Measurements from ENCODE around the gene EFHD2.

EFHD2 gene

DNA sequence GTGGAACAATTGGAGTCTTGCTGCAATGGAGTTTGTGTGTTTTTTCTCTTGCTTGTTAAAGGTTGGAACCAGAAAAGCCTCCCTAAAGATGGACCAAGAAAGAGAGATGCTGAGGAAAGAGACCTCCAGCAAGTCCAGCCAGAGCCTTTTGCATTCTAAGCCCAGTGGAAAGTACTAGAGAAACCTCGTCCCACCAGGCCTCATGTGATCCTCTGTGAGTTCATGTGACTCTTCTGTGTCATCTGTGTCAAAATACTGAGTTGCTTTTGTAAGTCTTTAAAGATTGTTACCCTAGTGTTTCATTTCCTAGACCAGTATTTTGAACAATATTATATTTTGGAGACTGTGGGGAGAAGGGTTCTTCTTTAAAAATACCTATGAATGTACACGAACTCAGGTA lies 12.5 kb upstream of the EFHD2 start:
- Histone ChIP-seq H3K79me1 (ENCODE audit: low read length) (no peaks in the 10 kb centered on the region), H3K36me3 (ENCODE audit: control insufficient read depth in 1 of 2, insufficient read depth in 2 of 2, low read length in 2 of 2) (no peaks in the 10 kb centered on the region), H3K79me2 (ENCODE audit: control insufficient read depth, insufficient read depth, low read length, poor library complexity) (no peaks in the 10 kb centered on the region), H4K8ac (ENCODE audit: low read depth, low read length) (no peak overlapping the region), H3K23ac (ENCODE audit: low read length) (no peak overlapping the region), H3K27ac (ENCODE audit: low read depth, low read length) (no peak overlapping the region), H3K18ac (ENCODE audit: low read length) (no peak overlapping the region), H2AFZ (ENCODE audit: insufficient read depth, low read length, poor library complexity) (no peak overlapping the region), H2AK5ac (ENCODE audit: low read length) (no peak overlapping the region), H3K14ac (ENCODE audit: low read length) (no peak overlapping the region), H2BK120ac (ENCODE audit: insufficient read depth, low read length, poor library complexity) (no peak overlapping the region), H3K9me3 (ENCODE audit: insufficient read depth, low read depth, low read length) (peaks cover 3% of the 10 kb centered on the region), H3K4me1 (ENCODE audit: control insufficient read depth in 1 of 2, insufficient read depth in 2 of 2, low read length in 2 of 2) (no peaks in the 10 kb centered on the region), H4K12ac (ENCODE audit: low read depth, low read length) (no peak overlapping the region), H3K4me3 (ENCODE audit: low read depth, low read length) (no peak overlapping the region), H2BK5ac (ENCODE audit: low read depth, low read length, poor library complexity) (no peak overlapping the region), H3K9ac (ENCODE audit: low read length) (no peak overlapping the region), H2BK12ac (ENCODE audit: low read length) (no peak overlapping the region), H4K91ac (ENCODE audit: low read depth, low read length) (no peak overlapping the region), H3K4ac (ENCODE audit: low read depth, low read length) (no peak overlapping the region), H3K4me2 (ENCODE audit: low read length) (no peak overlapping the region), H3K27me3 (ENCODE audit: insufficient read depth, low read length) (no peaks in the 10 kb centered on the region)
- DNase-seq: no peak
- WGBS (ENCODE audit: extremely low coverage, insufficient coverage, insufficient read length): no CpG with 5 or more reads among the region's 2 CpGs

DNA sequence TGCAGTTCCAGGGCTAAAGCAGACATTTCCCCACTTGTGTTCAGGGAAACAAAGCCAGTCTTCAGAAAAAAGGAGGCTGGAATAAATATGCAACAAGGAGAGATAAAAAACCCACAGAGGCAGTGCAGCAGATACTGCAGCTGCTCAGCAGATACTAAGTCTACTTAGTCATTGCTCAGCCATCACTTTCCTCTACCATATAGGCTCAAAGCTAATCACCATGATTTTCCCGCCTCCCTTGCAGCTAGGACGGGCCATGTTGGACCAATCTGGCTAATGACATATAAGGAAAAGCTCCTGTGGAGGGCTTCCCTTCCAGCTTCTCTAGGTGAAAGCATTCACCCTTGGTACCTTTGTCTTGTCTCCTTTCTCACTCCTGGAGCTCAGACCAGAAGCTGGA lies 10.0 kb upstream of the EFHD2 start:
- Histone ChIP-seq H3K79me1 (ENCODE audit: low read length) (no peaks in the 10 kb centered on the region), H3K9ac (ENCODE audit: low read length) (no peak overlapping the region), H4K8ac (ENCODE audit: low read depth, low read length) (no peak overlapping the region), H2AFZ (ENCODE audit: insufficient read depth, low read length, poor library complexity) (no peak overlapping the region), H3K4me3 (ENCODE audit: low read depth, low read length) (no peak overlapping the region), H2BK5ac (ENCODE audit: low read depth, low read length, poor library complexity) (no peak overlapping the region), H3K4me1 (ENCODE audit: control insufficient read depth in 1 of 2, insufficient read depth in 2 of 2, low read length in 2 of 2) (no peaks in the 10 kb centered on the region), H3K23ac (ENCODE audit: low read length) (no peak overlapping the region), H3K27ac (ENCODE audit: low read depth, low read length) (no peak overlapping the region), H2BK12ac (ENCODE audit: low read length) (no peak overlapping the region), H3K18ac (ENCODE audit: low read length) (no peak overlapping the region), H3K14ac (ENCODE audit: low read length) (no peak overlapping the region), H3K79me2 (ENCODE audit: control insufficient read depth, insufficient read depth, low read length, poor library complexity) (no peaks in the 10 kb centered on the region), H3K9me3 (ENCODE audit: insufficient read depth, low read depth, low read length) (peaks cover 3% of the 10 kb centered on the region), H4K12ac (ENCODE audit: low read depth, low read length) (no peak overlapping the region), H3K4me2 (ENCODE audit: low read length) (no peak overlapping the region), H2AK5ac (ENCODE audit: low read length) (no peak overlapping the region), H3K4ac (ENCODE audit: low read depth, low read length) (no peak overlapping the region), H2BK120ac (ENCODE audit: insufficient read depth, low read length, poor library complexity) (no peak overlapping the region), H3K27me3 (ENCODE audit: insufficient read depth, low read length) (no peaks in the 10 kb centered on the region), H3K36me3 (ENCODE audit: control insufficient read depth in 1 of 2, insufficient read depth in 2 of 2, low read length in 2 of 2) (no peaks in the 10 kb centered on the region), H4K91ac (ENCODE audit: low read depth, low read length) (no peak overlapping the region)
- WGBS (ENCODE audit: extremely low coverage, insufficient coverage, insufficient read length): no CpG with 5 or more reads among the region's 2 CpGs
- no peak for DNase-seq

DNA sequence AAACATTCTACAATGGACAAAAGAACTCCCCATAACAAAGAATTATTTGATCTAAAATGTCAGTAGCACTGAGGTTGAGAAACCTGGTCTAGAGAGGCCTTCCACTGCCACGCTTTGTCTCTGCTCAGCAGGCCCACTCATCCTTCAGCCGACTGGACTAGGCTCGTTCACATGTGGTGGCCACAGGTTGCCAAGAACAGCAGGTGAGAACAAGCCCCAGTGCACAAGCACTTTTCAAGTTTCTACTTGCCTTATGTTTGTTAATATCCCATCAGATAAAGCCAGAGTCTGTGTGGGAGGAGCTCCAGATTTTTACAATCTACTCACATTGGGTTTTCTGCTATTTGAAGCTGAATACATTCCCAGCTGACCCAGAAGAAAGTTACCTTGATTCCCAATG lies 9.1 kb upstream of the EFHD2 start:
- no peak overlapping the region for H2AK5ac ChIP-seq (ENCODE audit: low read length)
- H3K79me2 ChIP-seq (ENCODE audit: control insufficient read depth, insufficient read depth, low read length, poor library complexity): no peaks in the 10 kb centered on the region
- no peak overlapping the region for H4K12ac ChIP-seq (ENCODE audit: low read depth, low read length)
- no peaks in the 10 kb centered on the region for H3K79me1 ChIP-seq (ENCODE audit: low read length)
- no peak overlapping the region for H3K18ac ChIP-seq (ENCODE audit: low read length)
- no peak overlapping the region for H2AFZ ChIP-seq (ENCODE audit: insufficient read depth, low read length, poor library complexity)
- H3K4me2 ChIP-seq (ENCODE audit: low read length): no peak overlapping the region
- no peaks in the 10 kb centered on the region for H3K27me3 ChIP-seq (ENCODE audit: insufficient read depth, low read length)
- no peak for DNase-seq
- H3K4ac ChIP-seq (ENCODE audit: low read depth, low read length): no peak overlapping the region
- H3K4me1 ChIP-seq (ENCODE audit: control insufficient read depth in 1 of 2, insufficient read depth in 2 of 2, low read length in 2 of 2): no peaks in the 10 kb centered on the region
- no peak overlapping the region for H2BK120ac ChIP-seq (ENCODE audit: insufficient read depth, low read length, poor library complexity)
- no peak overlapping the region for H2BK12ac ChIP-seq (ENCODE audit: low read length)
- H3K23ac ChIP-seq (ENCODE audit: low read length): no peak overlapping the region
- WGBS (ENCODE audit: extremely low coverage, insufficient coverage, insufficient read length): no CpG with 5 or more reads among the region's 3 CpGs
- H3K27ac ChIP-seq (ENCODE audit: low read depth, low read length): no peak overlapping the region
- no peak overlapping the region for H3K9ac ChIP-seq (ENCODE audit: low read length)
- H4K91ac ChIP-seq (ENCODE audit: low read depth, low read length): no peak overlapping the region
- peaks cover 3% of the 10 kb centered on the region for H3K9me3 ChIP-seq (ENCODE audit: insufficient read depth, low read depth, low read length)
- no peak overlapping the region for H2BK5ac ChIP-seq (ENCODE audit: low read depth, low read length, poor library complexity)
- H3K14ac ChIP-seq (ENCODE audit: low read length): no peak overlapping the region
- no peak overlapping the region for H4K8ac ChIP-seq (ENCODE audit: low read depth, low read length)
- H3K4me3 ChIP-seq (ENCODE audit: low read depth, low read length): no peak overlapping the region
- H3K36me3 ChIP-seq (ENCODE audit: control insufficient read depth in 1 of 2, insufficient read depth in 2 of 2, low read length in 2 of 2): no peaks in the 10 kb centered on the region

DNA sequence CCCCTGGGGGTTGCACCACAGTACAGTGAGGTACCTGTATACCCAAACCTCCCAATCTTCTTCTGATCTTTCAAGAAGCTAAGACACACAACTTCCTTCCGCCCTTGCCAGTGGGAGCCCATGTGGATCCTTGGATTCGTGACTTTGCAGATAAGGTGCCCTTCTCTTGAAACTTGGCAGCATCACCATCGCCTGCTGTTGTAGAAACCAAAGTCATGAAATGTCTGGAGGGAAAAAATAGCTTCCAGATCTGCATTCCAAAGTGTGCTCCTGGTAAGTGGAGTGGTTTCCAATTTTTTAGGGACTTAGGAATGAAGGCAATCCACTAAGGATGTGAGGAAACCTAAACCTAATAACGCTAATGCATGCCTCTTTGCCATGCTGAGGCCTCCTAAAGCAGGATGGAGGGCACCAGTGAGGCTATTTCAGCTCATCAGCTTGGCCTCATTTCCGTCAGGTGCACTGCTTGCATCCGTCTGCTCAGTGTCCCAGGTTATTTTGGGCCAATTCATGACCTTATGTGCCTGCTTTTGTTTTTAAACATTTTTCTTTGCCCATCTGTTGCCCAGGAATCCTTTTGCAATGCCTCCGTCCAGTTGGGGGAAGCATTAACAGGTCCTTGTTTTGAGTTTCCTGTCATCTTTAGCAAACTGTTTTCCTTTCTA lies 8.2 kb upstream of the EFHD2 start:
- Histone ChIP-seq H3K23ac (ENCODE audit: low read length) (no peak overlapping the region), H3K4me1 (ENCODE audit: control insufficient read depth in 1 of 2, insufficient read depth in 2 of 2, low read length in 2 of 2) (no peaks in the 10 kb centered on the region), H3K27ac (ENCODE audit: low read depth, low read length) (no peak overlapping the region), H3K9me3 (ENCODE audit: insufficient read depth, low read depth, low read length) (peaks cover 3% of the 10 kb centered on the region), H2BK5ac (ENCODE audit: low read depth, low read length, poor library complexity) (no peak overlapping the region), H4K91ac (ENCODE audit: low read depth, low read length) (no peak overlapping the region), H2BK12ac (ENCODE audit: low read length) (no peak overlapping the region), H3K18ac (ENCODE audit: low read length) (no peak overlapping the region), H3K4me2 (ENCODE audit: low read length) (no peak overlapping the region), H3K79me2 (ENCODE audit: control insufficient read depth, insufficient read depth, low read length, poor library complexity) (no peaks in the 10 kb centered on the region), H2AK5ac (ENCODE audit: low read length) (no peak overlapping the region), H2BK120ac (ENCODE audit: insufficient read depth, low read length, poor library complexity) (no peak overlapping the region), H2AFZ (ENCODE audit: insufficient read depth, low read length, poor library complexity) (no peak overlapping the region), H4K8ac (ENCODE audit: low read depth, low read length) (no peak overlapping the region), H3K14ac (ENCODE audit: low read length) (no peak overlapping the region), H3K4me3 (ENCODE audit: low read depth, low read length) (no peak overlapping the region), H3K79me1 (ENCODE audit: low read length) (no peaks in the 10 kb centered on the region), H4K12ac (ENCODE audit: low read depth, low read length) (no peak overlapping the region), H3K9ac (ENCODE audit: low read length) (no peak overlapping the region), H3K36me3 (ENCODE audit: control insufficient read depth in 1 of 2, insufficient read depth in 2 of 2, low read length in 2 of 2) (no peaks in the 10 kb centered on the region), H3K27me3 (ENCODE audit: insufficient read depth, low read length) (no peaks in the 10 kb centered on the region), H3K4ac (ENCODE audit: low read depth, low read length) (no peak overlapping the region)
- DNase-seq: peak; percentile 20 to 61
- no CpG with 5 or more reads among the region's 7 CpGs for WGBS (ENCODE audit: extremely low coverage, insufficient coverage, insufficient read length)
